ENCODE measurements around the gene MUC22.
A peak's percentile ranks its signal among the peaks of the same experiment; 100 is the strongest.
"Not testable (repeated sequence)": the region's sequence is repeated elsewhere in the genome, so short reads cannot be mapped to it uniquely, and the experiment has no call there.

The MUC22 gene

GRCh38 chr6:31010393-31011060 is at the start of gene MUC22:
TSS of gene MUC22 (plus strand) at chr6:31010474. CDS start at chr6:31010707, 233 bp downstream.
- no peak for DNase-seq (ENCODE audit: low spot score)

DNA sequence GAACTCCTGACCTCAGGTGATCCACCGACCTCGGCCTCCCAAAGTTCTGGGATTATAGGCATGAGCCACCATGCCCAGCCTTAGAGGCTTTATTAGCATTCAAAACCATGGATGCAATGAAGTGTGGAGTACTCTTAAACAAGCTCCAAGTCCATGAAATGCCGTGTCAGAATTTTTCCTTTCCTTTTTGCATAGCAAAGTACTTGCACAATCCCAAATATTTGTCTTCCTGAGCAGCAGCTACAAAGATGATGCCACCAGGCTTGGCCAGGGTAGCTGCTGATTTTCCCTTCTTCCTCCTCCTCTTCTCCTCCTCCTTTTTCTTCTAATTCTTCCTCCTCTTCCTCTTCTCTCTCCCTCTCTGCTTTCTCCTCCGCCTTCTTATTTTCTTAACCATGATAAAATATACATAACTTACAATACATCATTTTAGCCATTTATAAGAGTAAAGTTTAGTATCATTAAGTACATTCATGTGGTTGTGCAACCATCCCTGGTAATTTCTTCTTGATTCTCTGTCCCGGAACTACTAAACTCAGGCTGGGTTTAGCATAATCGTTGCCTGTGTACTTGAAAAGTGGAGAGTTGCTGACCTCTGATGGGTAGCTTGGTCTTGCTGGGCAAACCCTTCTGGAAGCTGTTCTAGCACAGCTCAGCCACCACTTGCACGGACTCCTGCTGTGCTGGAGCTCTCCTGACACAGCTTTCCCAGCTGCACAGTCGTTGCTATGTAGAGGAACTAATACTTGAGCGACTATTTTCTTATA is 49.2 kb upstream of the MUC22 start:
- no peak for DNase-seq (ENCODE audit: low spot score)

DNA sequence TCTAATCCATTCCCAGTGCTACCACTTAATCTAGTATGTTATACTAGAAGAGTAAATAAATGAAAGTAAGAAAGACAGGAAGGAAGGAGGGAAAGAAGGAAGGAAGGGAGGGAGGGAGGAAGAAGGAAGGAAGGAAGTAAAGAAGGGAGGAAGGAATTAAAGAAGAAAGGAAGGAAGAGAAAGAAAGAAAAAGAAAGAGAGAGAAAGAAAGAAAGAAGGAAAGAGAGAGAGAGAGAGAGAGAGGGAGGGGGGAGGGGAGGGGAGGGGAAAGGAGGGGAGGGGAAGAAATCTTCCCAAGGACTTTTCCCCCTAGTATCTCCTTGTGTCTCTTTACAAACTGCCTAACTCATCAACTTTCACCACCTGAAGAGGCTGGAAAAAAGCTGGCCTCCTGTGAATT is 47.6 kb upstream of the MUC22 start:
- DNase-seq (ENCODE audit: low spot score), result no peak

GRCh38 chr6:30963641-30964040 is 46.6 kb upstream of the MUC22 start:
- no peak for DNase-seq (ENCODE audit: low spot score)

- no peak for DNase-seq (ENCODE audit: low spot score)
These were observed 46.2 kb upstream of the MUC22 start for GRCh38 chr6:30964075-30964474.

GRCh38 chr6:30965140-30965601 is 45.1 kb upstream of the MUC22 start:
- no peak for DNase-seq (ENCODE audit: low spot score)

GRCh38 chr6:30966154-30966553 is 44.1 kb upstream of the MUC22 start:
- no peak for DNase-seq (ENCODE audit: low spot score)

DNA sequence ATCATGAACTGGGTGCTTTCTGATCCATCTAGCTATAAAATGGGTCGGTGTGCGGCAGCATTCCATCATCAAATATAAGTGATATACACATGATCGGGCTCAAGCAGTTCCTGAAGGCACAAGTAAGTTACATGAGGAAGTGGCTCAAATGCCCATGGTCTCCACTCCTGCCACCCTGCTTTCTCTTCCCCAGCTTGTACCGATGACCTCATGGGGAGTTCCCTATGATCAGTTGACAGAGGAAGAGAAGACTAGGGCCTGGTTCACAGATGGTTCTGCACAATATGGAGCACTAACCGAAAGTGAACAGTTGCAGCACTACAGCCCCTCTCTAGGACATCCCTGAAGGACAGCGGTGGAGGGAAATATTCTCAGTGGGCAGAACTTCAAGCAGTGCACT is 41.1 kb upstream of the MUC22 start:
- DNase-seq (ENCODE audit: low spot score), result not testable (repeated sequence)

DNA sequence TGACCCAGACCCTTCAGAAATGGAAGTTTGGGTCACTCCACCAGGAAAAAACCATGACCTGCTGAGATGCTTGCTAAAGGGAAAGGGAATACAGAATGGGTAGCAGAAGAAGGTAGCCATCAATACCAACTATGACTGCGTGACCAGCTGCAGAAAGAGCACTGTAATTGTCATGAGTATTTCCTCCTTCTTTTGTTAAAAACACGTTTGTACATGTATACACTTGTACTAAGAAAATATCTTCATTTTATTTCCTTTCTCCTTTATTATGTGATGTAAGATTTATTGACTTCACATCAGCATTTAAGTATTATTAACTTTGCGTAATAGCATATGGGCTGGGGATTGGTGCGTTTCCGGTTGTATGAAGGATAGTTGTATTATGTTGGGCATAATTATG is 39.3 kb upstream of the MUC22 start:
- DNase-seq (ENCODE audit: low spot score), result no peak

DNA sequence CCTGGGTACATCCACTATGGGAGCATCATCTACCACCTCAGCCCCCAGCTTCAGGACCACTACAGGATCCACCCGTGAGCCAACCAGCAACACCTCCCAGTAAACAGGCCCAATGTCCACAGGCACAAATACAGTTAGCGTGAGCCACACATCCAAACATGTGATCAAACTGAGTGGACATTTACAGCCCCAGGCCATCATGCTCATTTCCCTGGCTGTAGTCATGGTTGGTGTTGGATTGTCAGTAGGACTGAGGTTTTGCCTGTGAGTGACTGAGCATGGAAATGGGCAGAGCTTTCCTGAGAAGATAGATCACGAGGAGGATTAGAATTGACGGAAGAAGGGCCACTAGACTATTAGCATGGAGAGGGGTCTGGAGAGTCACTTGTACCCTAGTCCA is 37.5 kb upstream of the MUC22 start:
- DNase-seq (ENCODE audit: low spot score), result no peak

DNA sequence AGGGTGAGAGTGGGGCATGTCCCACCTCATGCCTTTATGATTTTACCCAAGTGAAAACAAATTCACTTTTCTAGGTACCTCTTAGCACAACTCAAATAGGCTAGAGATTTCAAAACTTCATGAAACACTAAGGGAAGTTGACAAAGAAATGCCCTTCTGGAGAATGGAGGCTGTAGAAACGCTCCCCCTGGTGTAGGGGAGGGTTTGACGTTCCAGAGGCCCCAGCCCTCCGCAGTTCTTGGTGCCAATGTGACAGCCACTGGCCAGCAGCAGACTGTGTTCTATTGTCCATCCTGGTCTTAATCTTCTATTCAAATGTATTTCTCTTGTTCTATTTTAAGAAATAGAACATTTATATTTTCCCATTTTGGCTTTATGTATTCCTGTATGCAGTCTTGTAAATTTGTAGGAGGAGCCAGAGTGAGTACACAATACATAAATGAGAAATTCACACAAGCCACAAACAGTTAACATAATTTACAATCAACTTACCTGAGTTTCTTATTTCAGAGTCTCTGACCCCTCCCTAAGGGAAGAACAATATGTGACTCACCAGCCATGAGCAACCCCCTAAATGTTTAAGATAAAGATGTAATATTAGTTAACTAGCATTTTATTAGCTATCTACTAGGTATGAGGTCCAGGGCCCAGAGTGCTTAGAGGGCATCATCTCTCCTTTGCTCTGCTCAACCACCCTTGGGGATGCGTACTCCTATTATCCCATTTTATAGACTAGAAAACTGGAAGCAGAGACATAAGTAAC is 35.6 kb upstream of the MUC22 start:
- DNase-seq (ENCODE audit: low spot score), result no peak

- DNase-seq (ENCODE audit: low spot score), result no peak
These were observed 31.1 kb upstream of the MUC22 start for GRCh38 chr6:30979141-30979540.

DNA sequence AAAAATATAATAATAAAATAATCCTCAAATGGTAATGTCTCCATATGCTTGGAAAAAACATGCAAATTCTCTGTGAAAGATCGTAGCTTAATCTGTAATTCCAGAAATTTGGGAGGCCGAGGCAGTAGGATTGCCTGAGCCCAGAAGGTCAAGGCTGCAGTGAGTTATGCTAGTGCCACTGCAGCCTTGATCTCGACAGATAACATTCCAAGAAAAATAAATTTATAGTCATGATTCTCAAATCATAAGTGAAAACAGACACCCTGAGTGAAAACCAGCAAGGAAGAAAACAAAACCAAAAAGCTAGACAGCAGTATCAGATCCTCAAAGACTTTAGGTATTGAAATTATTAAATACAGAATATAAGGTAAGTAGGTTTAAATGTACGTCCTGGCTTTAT is 30.6 kb upstream of the MUC22 start:
- no peak for DNase-seq (ENCODE audit: low spot score)

DNA sequence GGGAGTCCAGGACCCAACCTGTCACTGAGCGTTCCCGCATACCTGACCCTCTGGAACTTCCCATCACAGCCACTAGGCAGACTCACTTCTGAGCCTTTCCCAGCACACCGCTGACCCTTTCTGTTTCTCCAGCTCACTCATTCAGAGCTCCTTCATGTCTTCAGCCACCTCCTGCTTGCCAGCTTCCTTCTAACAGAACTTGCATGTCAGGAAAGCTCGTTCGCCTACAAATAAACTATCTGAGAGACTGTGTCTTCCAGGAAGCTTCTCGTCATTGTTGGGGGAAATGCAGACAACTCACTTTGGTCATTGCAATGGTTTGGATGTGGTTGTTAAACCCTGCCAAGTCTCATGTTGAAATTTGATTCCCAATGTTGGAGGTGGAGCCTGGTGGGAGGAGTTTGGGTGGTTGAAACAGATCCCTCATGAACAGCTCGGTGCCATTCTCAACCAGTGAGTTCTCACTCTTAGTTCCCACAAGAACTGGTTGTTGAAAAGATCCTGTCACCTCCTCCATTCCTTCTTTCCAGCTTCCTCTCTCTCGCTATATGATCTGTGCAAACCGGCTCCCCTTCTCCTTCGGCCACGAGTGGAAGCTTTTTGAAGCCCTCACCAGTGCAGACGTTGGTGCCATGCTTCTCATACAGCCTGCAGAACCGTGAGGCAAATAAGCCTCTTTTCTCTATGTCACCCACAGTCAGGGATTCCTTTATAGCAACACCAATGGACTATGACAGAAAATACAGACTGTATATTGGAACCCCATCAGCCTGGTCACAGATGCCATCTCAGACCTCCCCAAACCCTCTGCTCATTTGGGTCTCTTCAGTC is 28.1 kb upstream of the MUC22 start:
- DNase-seq (ENCODE audit: low spot score), result peak; percentile 27

DNA sequence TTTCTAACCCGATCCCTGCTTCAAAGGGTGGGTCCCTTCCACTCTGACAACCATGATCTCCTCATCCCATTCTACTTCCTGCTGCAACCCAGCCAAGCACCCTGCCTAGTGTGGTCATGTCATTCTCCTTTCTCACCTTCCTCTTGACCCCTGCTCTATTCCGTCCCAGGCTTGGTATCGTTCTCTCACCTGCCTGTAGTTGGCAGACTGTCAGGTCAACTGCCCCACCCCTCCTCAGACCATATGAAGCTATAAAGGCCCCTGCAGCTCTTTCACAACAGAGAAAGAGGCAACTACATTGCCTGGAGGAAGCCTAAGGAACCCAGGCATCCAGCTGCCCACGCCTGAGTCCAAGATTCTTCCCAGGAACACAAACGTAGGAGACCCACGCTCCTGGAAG is 26.8 kb upstream of the MUC22 start, which contains the start of gene MUC21:
TSS of gene MUC21 (plus strand) at position 280 of the 400 bp plus-strand sequence. CDS start 241 bp downstream, outside the sequence.
- DNase-seq (ENCODE audit: low spot score), result no peak

DNA sequence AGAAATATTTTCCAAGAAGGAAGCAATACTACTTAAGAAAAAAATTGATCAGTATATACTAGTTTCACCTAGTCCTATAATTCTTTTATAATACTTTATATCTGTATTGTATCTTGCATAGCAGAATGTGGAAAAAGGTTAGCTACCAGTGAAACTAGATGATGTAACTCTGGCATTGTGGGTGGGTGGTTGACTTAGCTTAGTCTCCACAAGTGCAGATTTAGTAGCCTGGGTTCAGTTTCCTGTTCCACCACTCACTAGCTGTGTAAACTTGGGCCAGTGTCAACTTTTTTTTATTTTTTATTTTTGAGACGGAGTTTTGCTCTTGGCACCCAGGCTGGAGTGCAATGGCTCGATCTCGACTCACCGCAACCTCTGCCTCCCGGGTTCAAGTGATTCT is 24.8 kb upstream of the MUC22 start:
- DNase-seq (ENCODE audit: low spot score), result no peak

- no peak for DNase-seq (ENCODE audit: low spot score)
These were observed 23.0 kb upstream of the MUC22 start for GRCh38 chr6:30987304-30987703.

DNA sequence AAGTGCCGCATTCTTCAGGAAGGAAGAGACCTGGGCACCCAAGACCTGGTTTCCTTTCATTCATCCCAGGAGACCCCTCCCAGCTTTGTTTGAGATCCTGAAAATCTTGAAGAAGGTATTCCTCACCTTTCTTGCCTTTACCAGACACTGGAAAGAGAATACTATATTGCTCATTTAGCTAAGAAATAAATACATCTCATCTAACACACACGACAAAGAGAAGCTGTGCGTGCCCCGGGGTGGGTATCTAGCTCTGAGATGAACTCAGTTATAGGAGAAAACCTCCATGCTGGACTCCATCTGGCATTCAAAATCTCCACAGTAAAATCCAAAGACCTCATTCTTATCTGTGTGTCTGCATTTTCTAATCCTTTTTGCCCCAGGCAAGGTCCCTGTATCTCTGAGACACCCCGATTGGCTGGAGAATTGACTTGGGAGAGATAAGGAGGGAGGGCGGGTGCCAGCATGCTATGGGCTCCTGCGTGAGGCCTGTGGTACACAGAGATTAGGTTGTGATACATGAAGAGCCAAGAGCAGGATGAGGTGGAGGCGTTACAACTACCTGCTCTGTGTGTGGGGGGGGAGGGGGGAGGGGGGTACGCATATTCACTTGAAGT is 22.0 kb upstream of the MUC22 start:
- no peak for DNase-seq (ENCODE audit: low spot score)

DNA sequence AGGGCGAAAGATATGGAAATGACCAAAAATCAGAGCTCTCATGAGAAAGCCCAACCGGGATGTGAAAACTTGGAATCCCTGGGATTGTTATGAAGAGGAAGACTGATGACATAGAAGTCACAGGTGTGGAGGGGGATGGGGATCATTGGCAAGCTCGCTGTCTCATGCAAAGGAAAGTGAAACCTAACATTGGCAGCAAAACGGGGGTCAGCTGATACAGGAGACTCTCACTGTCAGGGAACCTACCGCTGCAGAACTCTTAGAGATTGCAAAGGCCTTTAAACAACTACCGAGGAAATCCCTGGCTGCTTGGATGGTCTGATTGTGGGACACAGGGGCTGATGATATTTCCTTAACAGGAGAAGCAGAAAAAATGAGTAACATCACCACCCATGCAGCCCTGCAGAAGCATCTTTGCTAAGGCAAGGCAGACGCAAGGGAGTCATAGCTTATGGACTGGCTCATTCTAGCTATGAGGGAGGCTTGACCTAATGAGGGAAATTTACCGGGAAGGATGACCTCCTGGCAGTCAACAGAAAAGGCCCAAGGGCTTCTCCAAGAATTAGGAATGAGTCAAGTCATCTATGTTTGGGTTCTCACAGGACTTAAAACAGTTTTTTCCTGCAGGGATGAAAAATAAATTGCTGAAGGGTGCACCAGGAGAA is 19.7 kb upstream of the MUC22 start:
- DNase-seq (ENCODE audit: low spot score), result no peak

DNA sequence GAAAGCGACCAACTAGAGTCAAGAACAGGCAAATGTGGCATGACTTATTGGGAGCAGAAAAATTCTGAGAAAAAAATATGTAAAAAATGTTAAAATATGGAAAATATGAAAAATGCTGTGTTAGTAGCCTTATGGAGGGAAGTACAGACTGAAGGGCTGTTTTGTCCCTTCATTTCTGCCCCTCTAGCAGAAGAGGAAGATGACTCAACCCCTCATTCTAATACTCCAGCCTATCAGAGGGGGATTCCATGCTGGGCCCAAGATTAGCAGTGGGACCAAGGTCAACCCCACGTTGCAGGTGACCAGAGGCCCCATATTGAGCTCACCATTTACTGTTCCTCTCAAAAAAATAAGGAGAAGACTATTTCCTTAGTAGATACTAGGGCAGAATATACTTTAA is 18.4 kb upstream of the MUC22 start:
- no peak for DNase-seq (ENCODE audit: low spot score)

DNA sequence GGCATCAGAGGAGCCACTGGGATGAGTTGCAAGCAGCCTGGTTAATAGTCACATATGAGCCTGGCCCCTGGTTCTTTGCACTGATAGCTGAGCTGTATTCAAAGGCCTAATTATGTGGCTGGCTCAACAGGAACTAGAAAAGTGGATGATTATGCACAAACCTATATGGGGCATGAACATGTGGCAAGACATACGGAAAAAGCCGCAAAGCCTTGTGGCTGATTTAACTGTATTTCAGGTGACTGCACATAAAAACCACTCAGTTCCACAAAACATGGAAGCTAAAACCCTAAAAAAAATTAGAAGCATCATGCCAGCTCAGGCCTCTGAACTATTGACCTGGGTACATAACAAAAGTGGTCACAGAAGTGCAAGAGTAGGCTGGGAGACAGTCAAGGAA is 13.0 kb upstream of the MUC22 start:
- DNase-seq (ENCODE audit: low spot score), result no peak
